ENCODE data around the gene SLFN12L.
"Not testable (repeated sequence)": the region's sequence is repeated elsewhere in the genome, so short reads cannot be mapped to it uniquely, and the experiment has no call there.

The SLFN12L gene

GRCh38 chr17:35493040-35493439, 44.4 kb downstream of the SLFN12L start:
- no peak for FAIRE-seq

- no peak for FAIRE-seq
These were observed 46.1 kb downstream of the SLFN12L start for GRCh38 chr17:35491417-35491816.

- no peak for FAIRE-seq
These were observed 47.5 kb downstream of the SLFN12L start for GRCh38 chr17:35489944-35490343.

- no peak for FAIRE-seq
These were observed 48.5 kb downstream of the SLFN12L start for GRCh38 chr17:35488991-35489390.

- FAIRE-seq = no peak
These were observed 50.4 kb downstream of the SLFN12L start for GRCh38 chr17:35486920-35487732.

GRCh38 chr17:35479271-35479670, 58.2 kb downstream of the SLFN12L start:
- no peak for FAIRE-seq

GRCh38 chr17:35477248-35477647, 60.2 kb downstream of the SLFN12L start:
- no peak for FAIRE-seq

GRCh38 chr17:35476283-35476820, 61.1 kb downstream of the SLFN12L start:
- FAIRE-seq = no peak

- FAIRE-seq = no peak
These were observed 69.0 kb downstream of the SLFN12L start for GRCh38 chr17:35468475-35468874.

- no peak for FAIRE-seq
These were observed 69.7 kb downstream of the SLFN12L start for GRCh38 chr17:35467824-35468223.

- no peak for FAIRE-seq
These were observed 77.1 kb downstream of the SLFN12L start for GRCh38 chr17:35460354-35460851.

GRCh38 chr17:35454035-35454434, 83.4 kb downstream of the SLFN12L start:
- FAIRE-seq = not testable (repeated sequence)

GRCh38 chr17:35453171-35453570, 84.3 kb downstream of the SLFN12L start:
- FAIRE-seq = no peak

GRCh38 chr17:35449371-35449931, 88.0 kb downstream of the SLFN12L start:
- FAIRE-seq = no peak

- no peak for FAIRE-seq
These were observed 88.6 kb downstream of the SLFN12L start for GRCh38 chr17:35448899-35449227.

GRCh38 chr17:35448214-35448898, 89.1 kb downstream of the SLFN12L start, which contains the start of gene SLFN13:
Gene SLFN13, minus strand, starts transcription at chr17:35448766. Its CDS starts 3,086 bp downstream, at chr17:35445680.
- no peak for FAIRE-seq

GRCh38 chr17:35447499-35447898, 90.0 kb downstream of the SLFN12L start:
- no peak for FAIRE-seq

- FAIRE-seq = no peak
These were observed 99.0 kb downstream of the SLFN12L start for GRCh38 chr17:35438433-35438832.

- FAIRE-seq = no peak
These were observed 104.2 kb downstream of the SLFN12L start for GRCh38 chr17:35433075-35433894.

GRCh38 chr17:35432176-35433074, 105.1 kb downstream of the SLFN12L start, which contains the start of gene SLFN12:
Gene SLFN12, minus strand, starts transcription at chr17:35432500. Its CDS starts 9,472 bp downstream, at chr17:35423028.
- peak; percentile 89 for FAIRE-seq

GRCh38 chr17:35429702-35430101, 107.8 kb downstream of the SLFN12L start:
- no peak for FAIRE-seq
